HepG2 (cell line): ENCODE measurements around the gene PHOSPHO2. TPM values are rescaled to one million over a fixed set of nuclear protein-coding genes. Genes with fewer than 3 reads are reported as not detected.
A peak's percentile ranks its signal among the peaks of the same experiment; 100 is the strongest.

Experiments used
- ATAC-seq: fragments of 200-7000 bp; cut with Tn5 transposase; 3 replicates; pipeline ENCODE4 v1.9.1; 2020; ENCODE audit warnings: mild to moderate bottlenecking, moderate library complexity
- BruUV-seq: library from RNA; stranded (reverse); fragments of 400-500 nt; replicated peaks from 2 replicates; lab custom pipeline; 2021; lab: Mats Ljungman, UMichigan
- CTCF ChIA-PET: fragments of 300-600 bp; formaldehyde crosslinking; extraction: SDS; loops from one replicate; lab custom pipeline; 2021; ENCODE audit warnings: low total read pairs, inconsistent platforms, low intra/inter-chr PET ratio; lab: Yijun Ruan, JAX
- POLR2A ChIA-PET: fragments of 350-600 bp; sonication (Branson Sonifier 250); formaldehyde crosslinking; loops from one replicate; lab custom pipeline; 2020; ENCODE audit warnings: antibody characterized with exemption, inconsistent platforms; lab: Yijun Ruan, JAX
- DNase-seq: peaks from one replicate; pipeline ENCODE4 v3.0.0-alpha.2; 2015; ENCODE audit warnings: low spot score
- FAIRE-seq: peaks from 3 replicates; lab custom pipeline; 2011; peaks lifted over from hg19 to GRCh38; lab: Jason Lieb, UNC
- H2AFZ ChIP-seq: one replicate; pipeline ENCODE4 v1.6.1; 2011; ENCODE audit warnings: low read length, inconsistent platforms
- H3K27ac ChIP-seq: fragments of 300-600 bp; 3 replicates; pipeline ENCODE4 v1.8.0; 2011; ENCODE audit warnings: mixed run types, mild to moderate bottlenecking, mixed read lengths, low read length, inconsistent platforms; ENCODE audit not compliant: insufficient read depth; ENCODE audit errors: extremely low read length
- H3K27me3 ChIP-seq, 2 experiments: fragments of 200-600 bp in 1 of 2; 2 replicates in 1 of 2; 3 replicates in 1 of 2; pipeline versions ENCODE4 v1.6.0 to v1.8.0; 2011; ENCODE audit warnings: low read length in 2 of 2, mild to moderate bottlenecking in 2 of 2, moderate library complexity in 2 of 2, inconsistent platforms in 1 of 2; ENCODE audit not compliant: insufficient read depth in 2 of 2, control insufficient read depth in 1 of 2
- H3K36me3 ChIP-seq, 2 experiments: fragments of 200-600 bp in 1 of 2; replicated peaks in 1 of 2; 2 replicates in 1 of 2; 3 replicates in 1 of 2; pipeline versions ENCODE4 v1.5.1 to v1.8.0; 2011; ENCODE audit warnings: low read length in 2 of 2, inconsistent platforms in 1 of 2; ENCODE audit not compliant: insufficient read depth in 2 of 2, control insufficient read depth in 1 of 2
- H3K4me1 ChIP-seq: 2 replicates; pipeline ENCODE4 v1.5.1; 2012; ENCODE audit warnings: low read length, inconsistent platforms; ENCODE audit not compliant: insufficient read depth
- H3K4me2 ChIP-seq: 2 replicates; pipeline ENCODE4 v1.6.0; 2011; ENCODE audit warnings: low read depth, low read length, inconsistent platforms
- H3K4me3 ChIP-seq, 3 experiments: fragments of 200-600 bp in 1 of 3; sonication (generic), shearing (Covaris generic) in 1 of 3; replicated peaks in 1 of 3; 2 replicates each; pipeline ENCODE4 v1.5.1; 2011 to 2016; ENCODE audit warnings: low read length in 3 of 3, inconsistent platforms in 2 of 3, low read depth in 2 of 3, mild to moderate bottlenecking in 2 of 3, control low read depth in 1 of 3, mixed read lengths in 1 of 3; ENCODE audit not compliant: insufficient read depth in 1 of 3
- H3K79me2 ChIP-seq: one replicate; pipeline ENCODE4 v1.6.1; 2011; ENCODE audit warnings: low read length, inconsistent platforms; ENCODE audit not compliant: insufficient read depth
- H3K9ac ChIP-seq: 2 replicates; pipeline ENCODE4 v1.6.0; 2011; ENCODE audit warnings: mild to moderate bottlenecking, low read depth, low read length, inconsistent platforms; ENCODE audit not compliant: insufficient read depth
- H3K9me3 ChIP-seq: 2 replicates; pipeline ENCODE4 v1.5.1; 2012; ENCODE audit warnings: mild to moderate bottlenecking, low read length
- H4K20me1 ChIP-seq: 2 replicates; pipeline ENCODE4 v1.6.0; 2011; ENCODE audit warnings: inconsistent platforms, mild to moderate bottlenecking, low read length, moderate library complexity; ENCODE audit not compliant: insufficient read depth
- MLLT10 ChIP-seq: sonication (generic); formaldehyde crosslinking; IDR thresholded peaks from 2 replicates; pipeline ENCODE4 v1.4.0; 2020; ENCODE audit warnings: missing genetic modification reagents
- NR1H2 ChIP-seq: sonication (generic); formaldehyde crosslinking; IDR thresholded peaks from 2 replicates; pipeline ENCODE4 v1.8.1; 2022; ENCODE audit warnings: low read depth, missing genetic modification reagents, borderline replicate concordance
- WGBS: methylation state at CpG from one replicate; pipeline ENCODE4 v1.1.6; 2017; ENCODE audit warnings: low lambda C conversion rate; 5-methylcytosine and 5-hydroxymethylcytosine counted together
- in situ Hi-C: cut with HindIII; loops from 2 replicates; pipeline ENCODE4 v1.10.0; 2017; ENCODE audit warnings: low pct_unique_long_range_greater_than_20kb; ENCODE audit not compliant: extremely low pct_ligation_motif_present
- intact Hi-C: fragments of 100-400 bp; cut with micrococcal nuclease; formaldehyde crosslinking; loops from one replicate; pipeline ENCODE4 v1.10.0; 2022; ENCODE audit not compliant: unreplicated experiment
- polyA plus RNA-seq, 8 experiments: library from polyadenylated mRNA; depleted of rRNA in 3 of 8; stranded (reverse) in 7 of 8; unstranded in 1 of 8; fragments of >200 nt; fragmentation: Illumina TruSeq in 4 of 8; extraction: Trizol in 4 of 8; gene quantifications; 2 replicates each; pipeline versions ENCODE4 v1.2.1 to v1.2.3, GENCODE V29; 2011 to 2016; ENCODE audit warnings: low read depth in 4 of 8, missing spikeins in 1 of 8, mixed read lengths in 1 of 8; ENCODE audit not compliant: insufficient read depth in 1 of 8
- total RNA-seq, 5 experiments: library from RNA; depleted of rRNA; stranded (reverse); fragments of >200 nt; fragmentation: Illumina TruSeq; extraction: Trizol; gene quantifications; 2 replicates each; pipeline ENCODE4 v1.2.3, GENCODE V29; 2016; ENCODE audit warnings: low read depth in 1 of 5
- TF ChIP-seq, protein P1 (sequence below): sonication (generic); formaldehyde crosslinking; IDR thresholded peaks from 2 replicates; pipeline ENCODE4 v1.4.0; 2020; ENCODE audit warnings: missing genetic modification reagents
- TF ChIP-seq, protein P2 (sequence below), 2 experiments: fragments of 450-650 bp in 1 of 2; sonication (generic) in 1 of 2; formaldehyde crosslinking in 1 of 2; IDR thresholded peaks; 2 replicates each; pipeline versions ENCODE4 v1.6.1 to v1.8.0; 2016 to 2022; ENCODE audit warnings: antibody characterized with exemption in 1 of 2, mild to moderate bottlenecking in 1 of 2, missing genetic modification reagents in 1 of 2

Gene PHOSPHO2
- total and polyA plus RNA-seq, 2 of the 13 experiments (the other 11 are each of a cell fraction or from before 2014, with no cell fraction given) = 6.1 to 11.4 TPM

DNA sequence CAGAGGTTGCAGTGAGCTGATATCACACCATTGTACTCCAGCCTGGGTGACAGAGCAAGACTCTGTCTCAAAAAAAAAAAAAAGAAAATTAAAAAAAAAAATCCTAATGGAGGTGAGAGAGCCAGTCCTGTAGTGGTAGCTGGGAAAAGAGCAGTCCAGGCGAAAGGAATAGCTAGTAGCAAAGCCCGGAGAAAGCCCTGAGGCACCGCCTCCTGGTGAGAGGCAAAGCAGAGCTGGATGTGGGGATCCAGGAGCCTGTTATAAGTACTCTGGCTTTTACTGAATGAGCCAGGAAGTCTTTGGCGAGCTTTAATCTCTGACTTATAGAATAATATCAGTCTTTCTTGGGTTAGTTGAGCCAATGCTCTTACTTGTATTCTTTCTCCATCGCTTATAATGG, 32.8 kb downstream of the PHOSPHO2 start:
- Histone ChIP-seq H3K36me3 (no peaks in the 10 kb centered on the region), H3K4me1 (peaks cover 29% of the 10 kb centered on the region), H3K27me3 (no peaks in the 10 kb centered on the region), H3K9me3 (no peaks in the 10 kb centered on the region), H3K27ac (no peak overlapping the region), H3K79me2 (no peaks in the 10 kb centered on the region)
- in situ Hi-C loops = no loop called here
- ChIA-PET POLR2A (interaction anchor here (1.0 kb wide), 1 partner anchor 11 kb away, joined by 3 read pairs; no protein-coding TSS in a partner anchor), CTCF (interaction anchor here (1.2 kb wide), 1 partner anchor 10 kb away, joined by 3 read pairs; no protein-coding TSS in a partner anchor)
- ATAC-seq (no peak; the same call in 2 of the 3 replicates), FAIRE-seq (no peak)
- TF ChIP-seq MLLT10 (CRISPR knock-in tag) = no peak
- TF ChIP-seq, protein P1, sequence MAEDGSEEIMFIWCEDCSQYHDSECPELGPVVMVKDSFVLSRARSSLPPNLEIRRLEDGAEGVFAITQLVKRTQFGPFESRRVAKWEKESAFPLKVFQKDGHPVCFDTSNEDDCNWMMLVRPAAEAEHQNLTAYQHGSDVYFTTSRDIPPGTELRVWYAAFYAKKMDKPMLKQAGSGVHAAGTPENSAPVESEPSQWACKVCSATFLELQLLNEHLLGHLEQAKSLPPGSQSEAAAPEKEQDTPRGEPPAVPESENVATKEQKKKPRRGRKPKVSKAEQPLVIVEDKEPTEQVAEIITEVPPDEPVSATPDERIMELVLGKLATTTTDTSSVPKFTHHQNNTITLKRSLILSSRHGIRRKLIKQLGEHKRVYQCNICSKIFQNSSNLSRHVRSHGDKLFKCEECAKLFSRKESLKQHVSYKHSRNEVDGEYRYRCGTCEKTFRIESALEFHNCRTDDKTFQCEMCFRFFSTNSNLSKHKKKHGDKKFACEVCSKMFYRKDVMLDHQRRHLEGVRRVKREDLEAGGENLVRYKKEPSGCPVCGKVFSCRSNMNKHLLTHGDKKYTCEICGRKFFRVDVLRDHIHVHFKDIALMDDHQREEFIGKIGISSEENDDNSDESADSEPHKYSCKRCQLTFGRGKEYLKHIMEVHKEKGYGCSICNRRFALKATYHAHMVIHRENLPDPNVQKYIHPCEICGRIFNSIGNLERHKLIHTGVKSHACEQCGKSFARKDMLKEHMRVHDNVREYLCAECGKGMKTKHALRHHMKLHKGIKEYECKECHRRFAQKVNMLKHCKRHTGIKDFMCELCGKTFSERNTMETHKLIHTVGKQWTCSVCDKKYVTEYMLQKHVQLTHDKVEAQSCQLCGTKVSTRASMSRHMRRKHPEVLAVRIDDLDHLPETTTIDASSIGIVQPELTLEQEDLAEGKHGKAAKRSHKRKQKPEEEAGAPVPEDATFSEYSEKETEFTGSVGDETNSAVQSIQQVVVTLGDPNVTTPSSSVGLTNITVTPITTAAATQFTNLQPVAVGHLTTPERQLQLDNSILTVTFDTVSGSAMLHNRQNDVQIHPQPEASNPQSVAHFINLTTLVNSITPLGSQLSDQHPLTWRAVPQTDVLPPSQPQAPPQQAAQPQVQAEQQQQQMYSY = peak; percentile 55; the same call in 1 of the 2 replicates
- TF ChIP-seq, all 625 proteins: peak for 1
- DNase-seq = no peak
- BruUV-seq = no TSS peak
- H3K4me3 ChIP-seq = no peak overlapping the region
- H4K20me1 ChIP-seq = no peaks in the 10 kb centered on the region
- H3K9ac ChIP-seq = no peak overlapping the region
- WGBS = 92% methylated on average over 5 of the region's 5 CpGs
- H2AFZ ChIP-seq = no peak overlapping the region
- intact Hi-C loops = no loop called here
- H3K4me2 ChIP-seq = no peak overlapping the region

DNA sequence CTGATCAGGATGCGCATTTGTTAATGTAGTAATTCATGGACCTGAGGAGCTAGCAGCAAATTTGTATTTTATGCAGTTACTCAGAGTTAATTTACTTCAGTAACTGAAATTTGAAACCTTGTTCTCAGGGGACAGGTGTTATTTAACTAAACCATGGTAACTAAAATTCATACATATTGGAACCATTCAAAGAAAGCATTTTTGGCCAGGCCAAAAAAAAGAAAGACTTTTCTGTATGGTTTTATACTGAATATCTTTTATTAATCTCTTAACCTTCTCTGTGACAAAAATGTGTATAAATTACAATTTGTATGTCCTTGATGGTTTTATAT, 35.0 kb downstream of the PHOSPHO2 start:
- Histone ChIP-seq H3K36me3 (no peaks in the 10 kb centered on the region), H2AFZ (no peak overlapping the region), H3K4me1 (peaks cover 43% of the 10 kb centered on the region), H3K27me3 (no peaks in the 10 kb centered on the region), H3K79me2 (no peaks in the 10 kb centered on the region), H3K9ac (no peak overlapping the region), H3K4me2 (no peak overlapping the region), H4K20me1 (no peaks in the 10 kb centered on the region), H3K4me3 (no peak overlapping the region), H3K9me3 (no peaks in the 10 kb centered on the region), H3K27ac (peak overlapping the region; percentile 38)
- in situ Hi-C loops = no loop called here
- POLR2A ChIA-PET = interaction anchor here (1.2 kb wide), 1 partner anchor 13 kb away, joined by 12 read pairs; no protein-coding TSS in a partner anchor
- intact Hi-C loops = no loop called here
- BruUV-seq = no TSS peak
- CTCF ChIA-PET = no interaction called here
- ATAC-seq (no peak), FAIRE-seq (no peak), DNase-seq (no peak)
- WGBS = 100% methylated on average over 1 of the region's 1 CpG
- no peak for TF ChIP-seq NR1H2
- TF ChIP-seq, protein P2, sequence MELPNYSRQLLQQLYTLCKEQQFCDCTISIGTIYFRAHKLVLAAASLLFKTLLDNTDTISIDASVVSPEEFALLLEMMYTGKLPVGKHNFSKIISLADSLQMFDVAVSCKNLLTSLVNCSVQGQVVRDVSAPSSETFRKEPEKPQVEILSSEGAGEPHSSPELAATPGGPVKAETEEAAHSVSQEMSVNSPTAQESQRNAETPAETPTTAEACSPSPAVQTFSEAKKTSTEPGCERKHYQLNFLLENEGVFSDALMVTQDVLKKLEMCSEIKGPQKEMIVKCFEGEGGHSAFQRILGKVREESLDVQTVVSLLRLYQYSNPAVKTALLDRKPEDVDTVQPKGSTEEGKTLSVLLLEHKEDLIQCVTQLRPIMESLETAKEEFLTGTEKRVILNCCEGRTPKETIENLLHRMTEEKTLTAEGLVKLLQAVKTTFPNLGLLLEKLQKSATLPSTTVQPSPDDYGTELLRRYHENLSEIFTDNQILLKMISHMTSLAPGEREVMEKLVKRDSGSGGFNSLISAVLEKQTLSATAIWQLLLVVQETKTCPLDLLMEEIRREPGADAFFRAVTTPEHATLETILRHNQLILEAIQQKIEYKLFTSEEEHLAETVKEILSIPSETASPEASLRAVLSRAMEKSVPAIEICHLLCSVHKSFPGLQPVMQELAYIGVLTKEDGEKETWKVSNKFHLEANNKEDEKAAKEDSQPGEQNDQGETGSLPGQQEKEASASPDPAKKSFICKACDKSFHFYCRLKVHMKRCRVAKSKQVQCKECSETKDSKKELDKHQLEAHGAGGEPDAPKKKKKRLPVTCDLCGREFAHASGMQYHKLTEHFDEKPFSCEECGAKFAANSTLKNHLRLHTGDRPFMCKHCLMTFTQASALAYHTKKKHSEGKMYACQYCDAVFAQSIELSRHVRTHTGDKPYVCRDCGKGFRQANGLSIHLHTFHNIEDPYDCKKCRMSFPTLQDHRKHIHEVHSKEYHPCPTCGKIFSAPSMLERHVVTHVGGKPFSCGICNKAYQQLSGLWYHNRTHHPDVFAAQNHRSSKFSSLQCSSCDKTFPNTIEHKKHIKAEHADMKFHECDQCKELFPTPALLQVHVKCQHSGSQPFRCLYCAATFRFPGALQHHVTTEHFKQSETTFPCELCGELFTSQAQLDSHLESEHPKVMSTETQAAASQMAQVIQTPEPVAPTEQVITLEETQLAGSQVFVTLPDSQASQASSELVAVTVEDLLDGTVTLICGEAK (IDR thresholded peaks at IDR 0.05) = no peak
- TF ChIP-seq, protein P2 (CRISPR knock-in tag; IDR thresholded peaks at IDR 0.05) = no peak
